Measurements from ENCODE around the gene TRIM42. TPM values are rescaled to one million over a fixed set of nuclear protein-coding genes. Genes with fewer than 3 reads are reported as not detected.

Gene TRIM42
- total RNA-seq, 1 donor from 2014 or later = not detected

DNA sequence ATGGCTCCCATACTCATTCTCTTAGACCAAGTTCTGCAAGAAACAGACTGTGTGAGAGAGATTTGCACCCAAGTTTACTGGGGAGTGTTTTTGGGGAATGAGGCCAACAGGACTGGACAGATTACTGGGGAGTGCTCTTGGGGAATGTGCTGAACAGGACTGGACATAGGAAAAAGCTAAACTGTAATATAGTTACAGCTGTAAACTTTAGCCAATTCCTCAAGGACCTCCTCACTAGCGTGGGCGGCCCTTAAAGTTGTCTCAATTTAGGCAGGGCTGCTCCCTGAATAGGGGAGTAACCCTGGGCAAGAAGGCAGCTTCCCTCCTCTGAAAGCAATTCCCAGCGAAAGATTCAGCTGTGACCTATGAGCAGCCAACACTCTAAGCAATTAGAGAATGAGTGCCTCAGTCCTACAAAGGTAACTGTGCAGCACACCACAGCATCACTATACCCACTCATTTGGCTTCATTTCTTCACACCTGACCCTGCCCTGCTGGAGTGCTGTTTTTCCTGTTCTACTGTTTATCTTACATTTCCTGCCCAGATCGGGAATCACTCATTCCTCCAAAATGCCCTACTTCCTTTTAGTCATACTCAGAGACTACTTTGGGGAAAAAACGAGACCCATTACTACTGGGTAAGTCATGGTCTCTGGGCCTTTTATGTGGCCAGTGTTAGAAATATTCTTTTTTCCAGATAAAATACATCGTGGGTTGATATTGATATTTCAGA, 41.3 kb upstream of the TRIM42 start:
- DNase-seq (ENCODE audit: low read depth) = peak; percentile 86
- H3K27me3 ChIP-seq (ENCODE audit: control insufficient read depth, insufficient read depth, low read length) = no peaks in the 10 kb centered on the region
- H3K4me3 ChIP-seq (ENCODE audit: low read depth, low read length) = no peak overlapping the region
- no peak for FAIRE-seq
- TF ChIP-seq CTCF (IDR thresholded peaks at IDR 0.05; ENCODE audit: insufficient read depth, low read length, severe bottlenecking) = no peak
- no peaks in the 10 kb centered on the region for H3K36me3 ChIP-seq (ENCODE audit: control insufficient read depth, insufficient read depth, low read length)

- DNase-seq (ENCODE audit: low read depth) (no peak), FAIRE-seq (no peak)
- TF ChIP-seq CTCF (IDR thresholded peaks at IDR 0.05; ENCODE audit: insufficient read depth, low read length, severe bottlenecking) = no peak
- no peak overlapping the region for H3K4me3 ChIP-seq (ENCODE audit: low read depth, low read length)
- H3K27me3 ChIP-seq (ENCODE audit: control insufficient read depth, insufficient read depth, low read length) = no peaks in the 10 kb centered on the region
- H3K36me3 ChIP-seq (ENCODE audit: control insufficient read depth, insufficient read depth, low read length) = no peaks in the 10 kb centered on the region
Measured at GRCh38 chr3:140651287-140651686, 26.6 kb upstream of the TRIM42 start.

DNA sequence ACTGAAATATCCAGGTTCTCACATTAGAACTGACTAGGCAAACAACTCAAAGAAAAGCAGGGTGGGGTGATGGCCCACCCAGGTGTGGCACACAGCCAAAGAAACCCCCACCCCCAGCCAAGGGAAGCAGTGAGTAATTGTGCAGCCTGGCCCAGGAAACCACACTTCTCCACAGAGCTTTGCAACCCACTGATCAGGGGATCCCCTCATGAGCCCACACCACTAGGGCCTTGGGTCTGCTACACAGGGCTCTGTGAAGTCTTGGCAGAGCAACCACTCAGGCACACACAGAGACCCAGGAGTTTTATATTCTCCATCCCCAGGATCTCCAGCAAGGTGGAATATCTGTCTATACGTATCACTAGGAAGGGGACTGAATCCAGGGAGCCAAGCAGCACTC, 22.2 kb upstream of the TRIM42 start:
- Histone ChIP-seq H3K36me3 (ENCODE audit: control insufficient read depth, insufficient read depth, low read length) (no peaks in the 10 kb centered on the region), H3K27me3 (ENCODE audit: control insufficient read depth, insufficient read depth, low read length) (no peaks in the 10 kb centered on the region), H3K4me3 (ENCODE audit: low read depth, low read length) (no peak overlapping the region)
- FAIRE-seq = no peak
- DNase-seq (ENCODE audit: low read depth) = no peak
- no peak for TF ChIP-seq CTCF (IDR thresholded peaks at IDR 0.05; ENCODE audit: insufficient read depth, low read length, severe bottlenecking)

DNA sequence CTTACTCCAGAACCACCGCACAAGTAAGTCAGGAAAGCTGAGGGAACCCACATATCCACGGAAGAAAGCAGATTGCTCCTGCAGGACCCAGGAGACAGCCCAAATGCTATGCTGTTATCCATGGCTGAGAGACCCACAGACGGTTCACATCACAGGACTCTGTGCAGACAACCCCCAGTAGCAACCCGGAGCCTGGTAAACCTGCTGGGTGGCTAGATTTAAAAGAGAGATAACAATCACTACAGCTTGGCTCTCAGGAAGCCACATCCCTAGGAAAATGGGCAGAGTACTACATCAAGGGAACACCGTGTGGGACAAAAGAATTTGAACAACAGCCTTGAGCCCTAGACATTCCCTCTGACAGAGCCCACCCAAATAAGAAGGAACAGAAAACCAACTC, 13.8 kb upstream of the TRIM42 start:
- TF ChIP-seq CTCF (IDR thresholded peaks at IDR 0.05; ENCODE audit: insufficient read depth, low read length, severe bottlenecking) = no peak
- DNase-seq (ENCODE audit: low read depth) (no peak), FAIRE-seq (no peak)
- no peaks in the 10 kb centered on the region for H3K36me3 ChIP-seq (ENCODE audit: control insufficient read depth, insufficient read depth, low read length)
- no peak overlapping the region for H3K4me3 ChIP-seq (ENCODE audit: low read depth, low read length)
- no peaks in the 10 kb centered on the region for H3K27me3 ChIP-seq (ENCODE audit: control insufficient read depth, insufficient read depth, low read length)

GRCh38 chr3:140682586-140682985, 4.7 kb downstream of the TRIM42 start:
- Histone ChIP-seq H3K4me3 (ENCODE audit: low read depth, low read length) (no peak overlapping the region), H3K36me3 (ENCODE audit: control insufficient read depth, insufficient read depth, low read length) (no peaks in the 10 kb centered on the region), H3K27me3 (ENCODE audit: control insufficient read depth, insufficient read depth, low read length) (no peaks in the 10 kb centered on the region)
- FAIRE-seq = no peak
- no peak for TF ChIP-seq CTCF (IDR thresholded peaks at IDR 0.05; ENCODE audit: insufficient read depth, low read length, severe bottlenecking)
- DNase-seq (ENCODE audit: low read depth) = no peak

GRCh38 chr3:140686128-140686527, 8.3 kb downstream of the TRIM42 start:
- Histone ChIP-seq H3K4me3 (ENCODE audit: low read depth, low read length) (no peak overlapping the region), H3K27me3 (ENCODE audit: control insufficient read depth, insufficient read depth, low read length) (no peaks in the 10 kb centered on the region), H3K36me3 (ENCODE audit: control insufficient read depth, insufficient read depth, low read length) (no peaks in the 10 kb centered on the region)
- no peak for DNase-seq (ENCODE audit: low read depth)
- TF ChIP-seq CTCF (IDR thresholded peaks at IDR 0.05; ENCODE audit: insufficient read depth, low read length, severe bottlenecking) = no peak
- no peak for FAIRE-seq

All from bronchial epithelial cell (primary cell).